Fibroblast of villous mesenchyme (primary cell): Measurements from ENCODE around the gene LMBRD1. TPM values are rescaled to one million over a fixed set of nuclear protein-coding genes. Genes with fewer than 3 reads are reported as not detected.
"Not testable (repeated sequence)": the region's sequence is repeated elsewhere in the genome, so short reads cannot be mapped to it uniquely, and the experiment has no call there.

ENCODE experiments used
- DNase-seq: peaks from one replicate; pipeline ENCODE4 v3.0.0-alpha.2; 2010; ENCODE audit warnings: low read depth
- H3K4me3 ChIP-seq: 2 replicates; pipeline ENCODE4 v1.5.1; 2011; ENCODE audit warnings: low read depth, mild to moderate bottlenecking, low read length
- CTCF ChIP-seq: IDR thresholded peaks from 2 replicates; pipeline ENCODE4 v1.5.1; 2012; ENCODE audit warnings: low read depth, mild to moderate bottlenecking, low read length; ENCODE audit not compliant: insufficient read depth
- total RNA-seq: library from RNA; depleted of rRNA; stranded (reverse); fragments of >200 nt; gene quantifications from 2 replicates; pipeline ENCODE4 v1.2.3, GENCODE V29; 2012

The LMBRD1 gene
- total RNA-seq, 1 donor: 28.5 TPM

DNA sequence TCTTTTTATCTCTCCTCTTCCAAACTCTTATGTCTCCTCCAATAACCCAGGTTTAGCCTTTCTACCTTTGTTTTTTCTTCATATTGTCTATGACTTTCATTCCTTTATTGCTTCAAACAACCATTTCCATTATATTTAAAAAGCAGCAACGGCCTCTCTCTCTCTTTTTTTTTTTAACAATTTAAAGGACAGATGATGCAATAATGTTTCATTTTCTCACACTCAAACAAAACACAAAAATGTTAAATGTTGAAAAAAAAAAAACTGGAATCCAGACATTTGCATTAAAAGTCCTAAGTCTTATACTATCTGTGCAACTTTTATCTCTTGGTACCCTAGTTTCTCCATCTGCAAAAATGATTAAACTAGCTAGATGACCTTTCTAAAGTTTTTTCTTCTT, 105.8 kb downstream of the LMBRD1 start:
- no peak for TF ChIP-seq CTCF
- no peak overlapping the region for H3K4me3 ChIP-seq
- DNase-seq: no peak

GRCh38 chr6:69680302-69680701, 116.5 kb downstream of the LMBRD1 start:
- no peak overlapping the region for H3K4me3 ChIP-seq
- TF ChIP-seq CTCF: no peak
- DNase-seq: no peak

DNA sequence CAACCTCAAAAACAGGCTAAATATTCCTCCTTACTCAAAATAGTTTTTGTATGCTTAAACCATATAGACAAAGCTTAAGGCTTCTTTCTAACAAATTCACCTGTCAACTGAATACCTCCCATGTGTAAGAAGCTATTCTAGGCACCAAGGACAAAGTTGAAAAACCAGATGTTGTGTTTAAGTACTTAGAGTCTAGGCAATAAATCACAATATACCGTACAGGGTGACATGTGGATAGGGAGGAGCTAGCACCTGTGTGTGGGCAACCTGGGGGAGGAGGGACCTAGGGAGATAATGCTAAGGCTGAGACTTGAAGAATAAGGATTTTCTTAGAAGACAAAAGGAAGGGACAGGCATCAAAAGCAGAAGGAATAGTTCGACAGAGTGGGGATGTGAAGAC, 123.5 kb downstream of the LMBRD1 start:
- no peak for TF ChIP-seq CTCF
- no peak overlapping the region for H3K4me3 ChIP-seq
- DNase-seq: no peak

GRCh38 chr6:69668916-69669315, 127.9 kb downstream of the LMBRD1 start:
- H3K4me3 ChIP-seq: no peak overlapping the region
- no peak for TF ChIP-seq CTCF
- no peak for DNase-seq

- H3K4me3 ChIP-seq, DNase-seq: not testable (repeated sequence)
These were observed 130.0 kb downstream of the LMBRD1 start for GRCh38 chr6:69666779-69667178.

GRCh38 chr6:69665437-69665836, 131.4 kb downstream of the LMBRD1 start:
- no peak for TF ChIP-seq CTCF
- H3K4me3 ChIP-seq: no peak overlapping the region
- DNase-seq: no peak

DNA sequence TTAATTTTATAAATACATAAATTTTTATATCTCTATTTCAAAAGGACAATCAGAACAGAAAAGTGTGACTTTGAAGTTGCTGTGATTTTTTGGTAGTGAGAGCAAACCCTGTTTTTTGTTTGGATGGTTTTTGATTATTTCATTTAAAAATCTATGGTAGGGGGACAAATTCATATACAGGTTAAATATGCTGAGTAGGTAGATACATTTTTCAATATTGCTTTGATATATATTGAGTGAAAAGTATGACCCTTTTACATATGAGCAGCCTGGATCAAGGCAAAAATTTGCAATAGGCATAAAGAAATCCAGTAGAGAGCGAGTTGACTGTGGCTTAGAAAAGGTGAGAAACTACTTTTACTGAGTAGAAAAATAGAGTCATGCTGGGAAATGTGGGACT, 132.3 kb downstream of the LMBRD1 start:
- H3K4me3 ChIP-seq: no peak overlapping the region
- TF ChIP-seq CTCF: no peak

More for the DNA sequence above, 132.3 kb downstream of the LMBRD1 start:
- DNase-seq: no peak
